Sigmoid colon (tissue), 4 donors: ENCODE measurements around the gene NELL2.

ENCODE experiments used
- EP300 ChIP-seq, 4 donors: sonication (generic); formaldehyde crosslinking; IDR thresholded peaks; one replicate each; pipeline ENCODE4 v1.6.1; 2017; ENCODE audit warnings: antibody characterized with exemption in 4 of 4
- POLR2A ChIP-seq, 2 donors: fragments of 450-650 bp; IDR thresholded peaks; one replicate each; pipeline ENCODE4 v1.6.1; 2016; ENCODE audit warnings: antibody characterized with exemption in 2 of 2, mild to moderate bottlenecking in 2 of 2, moderate library complexity in 2 of 2
- POLR2AphosphoS5 ChIP-seq, 4 donors: sonication (generic); formaldehyde crosslinking; IDR thresholded peaks; one replicate each; pipeline ENCODE4 v1.6.1; 2017; ENCODE audit warnings: antibody characterized with exemption in 4 of 4
- TF ChIP-seq, protein P1 (sequence below), 4 experiments: fragments of 450-650 bp in 3 of 4; fragments of 200-600 bp in 1 of 4; IDR thresholded peaks; one replicate each; pipeline ENCODE4 v1.5.1; 2016 to 2019; ENCODE audit warnings: antibody characterized with exemption in 4 of 4, mild to moderate bottlenecking in 3 of 4, moderate library complexity in 2 of 4

GRCh38 chr12:44851586-44851985 lies 24.5 kb downstream of the NELL2 start:
- TF ChIP-seq, protein P1, sequence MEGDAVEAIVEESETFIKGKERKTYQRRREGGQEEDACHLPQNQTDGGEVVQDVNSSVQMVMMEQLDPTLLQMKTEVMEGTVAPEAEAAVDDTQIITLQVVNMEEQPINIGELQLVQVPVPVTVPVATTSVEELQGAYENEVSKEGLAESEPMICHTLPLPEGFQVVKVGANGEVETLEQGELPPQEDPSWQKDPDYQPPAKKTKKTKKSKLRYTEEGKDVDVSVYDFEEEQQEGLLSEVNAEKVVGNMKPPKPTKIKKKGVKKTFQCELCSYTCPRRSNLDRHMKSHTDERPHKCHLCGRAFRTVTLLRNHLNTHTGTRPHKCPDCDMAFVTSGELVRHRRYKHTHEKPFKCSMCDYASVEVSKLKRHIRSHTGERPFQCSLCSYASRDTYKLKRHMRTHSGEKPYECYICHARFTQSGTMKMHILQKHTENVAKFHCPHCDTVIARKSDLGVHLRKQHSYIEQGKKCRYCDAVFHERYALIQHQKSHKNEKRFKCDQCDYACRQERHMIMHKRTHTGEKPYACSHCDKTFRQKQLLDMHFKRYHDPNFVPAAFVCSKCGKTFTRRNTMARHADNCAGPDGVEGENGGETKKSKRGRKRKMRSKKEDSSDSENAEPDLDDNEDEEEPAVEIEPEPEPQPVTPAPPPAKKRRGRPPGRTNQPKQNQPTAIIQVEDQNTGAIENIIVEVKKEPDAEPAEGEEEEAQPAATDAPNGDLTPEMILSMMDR (IDR thresholded peaks at IDR 0.05): no peak
- TF ChIP-seq POLR2A (IDR thresholded peaks at IDR 0.05) (no peak), POLR2AphosphoS5 (IDR thresholded peaks at IDR 0.05) (no peak), EP300 (IDR thresholded peaks at IDR 0.05) (no peak)
